ENCODE measurements around the gene SCMH1. TPM values are rescaled to one million over a fixed set of nuclear protein-coding genes. Genes with fewer than 3 reads are reported as not detected.
"Not testable (repeated sequence)": the region's sequence is repeated elsewhere in the genome, so short reads cannot be mapped to it uniquely, and the experiment has no call there.

Gene SCMH1
- total RNA-seq, 1 donor from 2014 or later: 28.0 TPM

DNA sequence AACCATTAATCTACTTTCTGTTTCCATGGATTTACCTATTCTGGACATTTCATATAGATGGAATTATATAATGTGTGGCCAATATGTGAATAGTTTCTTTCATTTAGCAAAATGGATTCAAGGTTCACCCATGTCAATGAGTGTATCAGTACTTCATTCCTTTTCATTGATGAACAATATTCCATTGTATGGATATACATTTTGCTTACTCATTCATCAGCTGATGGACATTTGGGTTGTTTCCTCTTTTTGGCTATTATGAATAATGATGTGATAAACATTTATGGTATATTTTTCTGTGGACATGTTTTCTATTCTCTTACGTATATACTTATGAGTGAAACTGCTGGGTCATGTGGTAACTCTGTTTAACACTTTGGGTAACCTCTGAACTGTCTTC lies 97.8 kb downstream of the SCMH1 start:
- no peak for DNase-seq
- intact Hi-C loops (cut with micrococcal nuclease): no loop called here
- ChIA-PET POLR2A (no interaction called here), CTCF (no interaction called here)
- no peak overlapping the region for H3K4me3 Mint-ChIP-seq
- peaks cover 38% of the 10 kb centered on the region for H3K36me3 Mint-ChIP-seq (ENCODE audit: low read depth)
- peaks cover 3% of the 10 kb centered on the region for H3K9me3 Mint-ChIP-seq
- no peak overlapping the region for H3K27ac Mint-ChIP-seq
- no peaks in the 10 kb centered on the region for H3K27me3 Mint-ChIP-seq
- TF ChIP-seq, protein P1, sequence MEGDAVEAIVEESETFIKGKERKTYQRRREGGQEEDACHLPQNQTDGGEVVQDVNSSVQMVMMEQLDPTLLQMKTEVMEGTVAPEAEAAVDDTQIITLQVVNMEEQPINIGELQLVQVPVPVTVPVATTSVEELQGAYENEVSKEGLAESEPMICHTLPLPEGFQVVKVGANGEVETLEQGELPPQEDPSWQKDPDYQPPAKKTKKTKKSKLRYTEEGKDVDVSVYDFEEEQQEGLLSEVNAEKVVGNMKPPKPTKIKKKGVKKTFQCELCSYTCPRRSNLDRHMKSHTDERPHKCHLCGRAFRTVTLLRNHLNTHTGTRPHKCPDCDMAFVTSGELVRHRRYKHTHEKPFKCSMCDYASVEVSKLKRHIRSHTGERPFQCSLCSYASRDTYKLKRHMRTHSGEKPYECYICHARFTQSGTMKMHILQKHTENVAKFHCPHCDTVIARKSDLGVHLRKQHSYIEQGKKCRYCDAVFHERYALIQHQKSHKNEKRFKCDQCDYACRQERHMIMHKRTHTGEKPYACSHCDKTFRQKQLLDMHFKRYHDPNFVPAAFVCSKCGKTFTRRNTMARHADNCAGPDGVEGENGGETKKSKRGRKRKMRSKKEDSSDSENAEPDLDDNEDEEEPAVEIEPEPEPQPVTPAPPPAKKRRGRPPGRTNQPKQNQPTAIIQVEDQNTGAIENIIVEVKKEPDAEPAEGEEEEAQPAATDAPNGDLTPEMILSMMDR (IDR thresholded peaks at IDR 0.05): no peak
- no peaks in the 10 kb centered on the region for H3K4me1 Mint-ChIP-seq
- ATAC-seq (ENCODE audit: low read depth): no peak

DNA sequence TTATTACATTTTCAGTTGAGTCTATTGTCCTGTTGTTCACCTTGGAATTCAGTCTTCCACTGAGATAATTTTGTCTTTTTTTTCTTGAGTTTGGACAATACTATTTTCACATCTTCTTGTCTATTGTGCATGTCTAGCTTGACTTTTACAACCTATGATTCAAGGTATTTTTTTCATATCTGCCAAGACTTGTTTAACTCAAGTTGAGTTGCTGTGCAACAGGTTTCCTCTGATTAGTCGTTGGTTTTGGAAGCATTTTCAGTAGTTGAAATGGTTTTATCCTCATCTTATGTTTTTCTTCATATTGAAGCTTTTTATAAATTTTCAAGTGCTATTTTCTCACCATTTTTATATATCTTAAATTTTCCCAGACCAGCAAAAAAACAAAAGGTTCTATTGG lies 103.6 kb downstream of the SCMH1 start:
- Mint-ChIP-seq H3K27me3 (no peaks in the 10 kb centered on the region), H3K36me3 (ENCODE audit: low read depth) (peaks cover 67% of the 10 kb centered on the region), H3K4me3 (no peak overlapping the region), H3K4me1 (peaks cover 14% of the 10 kb centered on the region), H3K9me3 (peaks cover 10% of the 10 kb centered on the region), H3K27ac (no peak overlapping the region)
- intact Hi-C loops (cut with micrococcal nuclease): no loop called here
- ChIA-PET POLR2A (no interaction called here), CTCF (no interaction called here)
- TF ChIP-seq, protein P1 (IDR thresholded peaks at IDR 0.05): no peak
- DNase-seq (no peak), ATAC-seq (ENCODE audit: low read depth) (no peak)

DNA sequence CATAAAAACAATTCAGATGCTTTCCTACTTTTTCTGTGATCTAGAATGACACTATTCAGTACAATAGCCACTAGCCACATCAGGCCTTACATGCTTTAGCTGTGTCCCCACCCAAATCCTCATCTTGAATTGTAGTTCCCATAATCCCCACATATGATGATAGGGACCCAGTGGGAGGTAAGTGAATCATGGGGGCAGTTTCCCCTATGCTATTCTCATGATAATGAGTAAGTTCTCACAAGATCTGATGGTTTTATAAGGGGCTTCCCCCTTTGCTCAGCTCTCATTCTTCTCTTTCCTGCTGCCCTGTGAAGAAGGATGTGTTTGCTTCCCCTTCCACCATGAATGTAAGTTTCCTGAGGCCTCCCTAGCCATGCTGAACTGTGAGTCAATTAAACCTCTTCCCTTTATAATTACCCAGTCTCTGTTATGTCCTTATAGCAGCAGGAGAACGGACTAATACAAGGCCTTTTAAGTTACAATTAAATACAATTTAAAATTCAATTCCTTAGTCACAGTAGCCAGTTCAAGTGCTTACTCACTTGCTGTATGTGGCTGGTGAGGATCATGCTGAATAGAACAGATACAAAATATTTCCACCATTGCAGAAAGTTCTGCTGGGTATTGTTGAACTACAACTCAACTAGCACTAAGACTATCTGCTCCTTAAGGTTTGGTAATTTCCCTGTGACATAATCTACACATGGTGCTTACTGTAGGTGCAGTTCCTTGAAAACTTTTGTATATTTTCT lies 106.7 kb downstream of the SCMH1 start:
- POLR2A ChIA-PET: no interaction called here
- intact Hi-C loops (cut with micrococcal nuclease): no loop called here
- Mint-ChIP-seq H3K27ac (no peak overlapping the region), H3K36me3 (ENCODE audit: low read depth) (peaks cover 59% of the 10 kb centered on the region), H3K9me3 (peaks cover 7% of the 10 kb centered on the region), H3K27me3 (no peaks in the 10 kb centered on the region), H3K4me1 (peaks cover 14% of the 10 kb centered on the region), H3K4me3 (no peak overlapping the region)
- CTCF ChIA-PET: no interaction called here
- no peak for ATAC-seq (ENCODE audit: low read depth)
- TF ChIP-seq, protein P1 (IDR thresholded peaks at IDR 0.05): no peak
- no peak for DNase-seq

- CTCF ChIA-PET; intact Hi-C loops (cut with micrococcal nuclease); H3K27ac Mint-ChIP-seq: not testable (repeated sequence)
These were observed 107.8 kb downstream of the SCMH1 start for GRCh38 chr1:41134325-41134724.

DNA sequence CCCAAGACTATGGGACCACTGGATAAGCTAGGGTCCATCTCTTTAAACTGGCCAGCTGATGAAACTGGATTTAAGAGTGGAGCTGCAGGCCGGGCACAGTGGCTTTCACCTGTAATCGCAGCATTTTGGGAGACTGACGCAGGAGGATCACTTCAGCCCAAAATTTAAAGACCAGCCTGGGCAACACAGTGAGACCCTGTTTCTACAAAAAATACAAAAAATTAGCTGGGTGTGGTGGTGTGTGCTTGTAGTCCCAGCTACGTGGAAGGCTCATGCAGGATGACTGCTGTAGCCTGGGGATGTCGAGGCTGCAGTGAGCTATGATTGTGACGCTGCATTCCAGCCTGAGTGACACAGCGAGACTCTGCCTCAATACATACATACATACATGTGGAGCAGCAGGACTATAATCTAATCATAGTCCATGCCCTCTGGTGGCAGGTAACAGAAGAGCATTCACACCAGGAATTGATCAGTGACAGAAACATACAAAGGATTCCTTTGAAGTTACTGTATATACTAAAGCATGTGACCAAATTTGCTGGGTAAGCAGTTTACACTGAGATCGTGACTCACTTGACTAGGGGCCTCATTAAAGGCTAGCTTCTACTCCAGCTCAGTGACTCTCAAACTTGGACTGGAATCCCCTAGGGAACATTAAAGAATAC lies 119.1 kb downstream of the SCMH1 start:
- POLR2A ChIA-PET: no interaction called here
- no peak overlapping the region for H3K27ac Mint-ChIP-seq
- ATAC-seq (ENCODE audit: low read depth) (no peak), DNase-seq (no peak)
- intact Hi-C loops (cut with micrococcal nuclease): no loop called here
- no peak overlapping the region for H3K4me3 Mint-ChIP-seq
- TF ChIP-seq, protein P1 (IDR thresholded peaks at IDR 0.05): no peak
- CTCF ChIA-PET: interaction anchor here (0.9 kb wide), 1 partner anchor 19 kb away, joined by 3 read pairs; no protein-coding TSS in a partner anchor
- H3K36me3 Mint-ChIP-seq (ENCODE audit: low read depth): peaks cover 21% of the 10 kb centered on the region
- H3K27me3 Mint-ChIP-seq: no peaks in the 10 kb centered on the region
- H3K9me3 Mint-ChIP-seq: no peaks in the 10 kb centered on the region
- H3K4me1 Mint-ChIP-seq: no peaks in the 10 kb centered on the region

More at GRCh38 chr1:41134325-41134724, 107.8 kb downstream of the SCMH1 start:
- peaks cover 54% of the 10 kb centered on the region for H3K36me3 Mint-ChIP-seq (ENCODE audit: low read depth)
- DNase-seq; H3K4me3 Mint-ChIP-seq; H3K27me3 Mint-ChIP-seq; POLR2A ChIA-PET; H3K9me3 Mint-ChIP-seq; ATAC-seq (ENCODE audit: low read depth): not testable (repeated sequence)
- H3K4me1 Mint-ChIP-seq: peaks cover 14% of the 10 kb centered on the region

Measured in activated B cell treated with CpG ODN at 0.5 μM for 24 hours (primary cell).